ENCODE data around the gene FAM174C.
A peak's percentile ranks its signal among the peaks of the same experiment; 100 is the strongest.
"Not testable (repeated sequence)": the region's sequence is repeated elsewhere in the genome, so short reads cannot be mapped to it uniquely, and the experiment has no call there.

FAM174C gene

DNA sequence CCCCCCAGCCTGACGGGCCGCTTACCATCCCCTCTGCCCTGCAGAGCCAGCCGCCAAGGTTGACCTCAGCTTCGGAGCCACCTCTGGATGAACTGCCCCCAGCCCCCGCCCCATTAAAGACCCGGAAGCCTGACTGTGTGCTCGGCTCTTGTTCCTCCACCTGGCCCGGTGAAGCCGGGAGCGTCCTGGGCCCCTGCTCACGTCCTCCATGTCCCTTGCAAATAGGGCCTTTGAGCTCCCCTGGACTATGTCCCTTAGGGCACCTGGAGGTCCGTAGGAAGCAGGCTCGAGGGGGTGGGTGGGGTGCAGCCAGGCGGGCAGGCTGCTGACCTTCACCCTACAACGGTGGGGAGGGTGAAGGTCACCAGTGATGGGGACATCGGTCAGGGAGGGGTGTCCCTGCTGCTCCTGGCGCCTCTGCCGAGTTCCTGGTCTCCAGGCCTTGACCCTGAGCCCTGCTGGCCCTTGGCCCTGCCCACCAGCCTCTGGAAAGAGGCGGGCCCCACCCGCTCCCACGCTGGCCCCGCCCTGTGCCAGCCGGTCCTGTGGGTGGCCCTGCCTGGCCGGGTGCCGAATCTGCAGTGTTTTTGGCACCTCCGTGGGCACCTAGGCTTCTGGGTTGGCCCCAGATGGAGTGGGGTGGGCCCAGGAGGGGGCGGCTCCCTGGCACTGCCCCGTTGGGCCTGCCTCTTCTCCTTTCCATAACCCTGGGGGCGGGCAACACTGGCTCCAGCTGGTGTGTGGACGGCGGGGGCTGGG is 30.5 kb upstream of the FAM174C start:
- H3K27ac ChIP-seq (ENCODE audit: low read length) = peak overlapping the region; percentile 67
- H3K9me3 ChIP-seq (ENCODE audit: insufficient read depth, low read length) = no peaks in the 10 kb centered on the region
- H3K79me2 ChIP-seq (ENCODE audit: low read length) = peaks cover 12% of the 10 kb centered on the region
- no peak overlapping the region for H2AFZ ChIP-seq (ENCODE audit: low read depth, low read length)
- peak overlapping the region; percentile 56 for H3K4me3 ChIP-seq (ENCODE audit: low read length)
- no peaks in the 10 kb centered on the region for H4K20me1 ChIP-seq (ENCODE audit: insufficient read depth, low read length)
- no peak for TF ChIP-seq EZH2phosphoT487 (IDR thresholded peaks at IDR 0.05; ENCODE audit: low read depth)
- TF ChIP-seq, protein P1, sequence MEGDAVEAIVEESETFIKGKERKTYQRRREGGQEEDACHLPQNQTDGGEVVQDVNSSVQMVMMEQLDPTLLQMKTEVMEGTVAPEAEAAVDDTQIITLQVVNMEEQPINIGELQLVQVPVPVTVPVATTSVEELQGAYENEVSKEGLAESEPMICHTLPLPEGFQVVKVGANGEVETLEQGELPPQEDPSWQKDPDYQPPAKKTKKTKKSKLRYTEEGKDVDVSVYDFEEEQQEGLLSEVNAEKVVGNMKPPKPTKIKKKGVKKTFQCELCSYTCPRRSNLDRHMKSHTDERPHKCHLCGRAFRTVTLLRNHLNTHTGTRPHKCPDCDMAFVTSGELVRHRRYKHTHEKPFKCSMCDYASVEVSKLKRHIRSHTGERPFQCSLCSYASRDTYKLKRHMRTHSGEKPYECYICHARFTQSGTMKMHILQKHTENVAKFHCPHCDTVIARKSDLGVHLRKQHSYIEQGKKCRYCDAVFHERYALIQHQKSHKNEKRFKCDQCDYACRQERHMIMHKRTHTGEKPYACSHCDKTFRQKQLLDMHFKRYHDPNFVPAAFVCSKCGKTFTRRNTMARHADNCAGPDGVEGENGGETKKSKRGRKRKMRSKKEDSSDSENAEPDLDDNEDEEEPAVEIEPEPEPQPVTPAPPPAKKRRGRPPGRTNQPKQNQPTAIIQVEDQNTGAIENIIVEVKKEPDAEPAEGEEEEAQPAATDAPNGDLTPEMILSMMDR (IDR thresholded peaks at IDR 0.05; ENCODE audit: low read depth, low read length) = no peak
- peak overlapping the region; percentile 77 for H3K4me2 ChIP-seq (ENCODE audit: low read length)
- H3K4me1 ChIP-seq (ENCODE audit: low read length) = peaks cover 28% of the 10 kb centered on the region
- peaks cover 6% of the 10 kb centered on the region for H3K36me3 ChIP-seq (replicated peaks; ENCODE audit: low read depth, low read length)
- no peaks in the 10 kb centered on the region for H3K27me3 ChIP-seq (ENCODE audit: low read depth, low read length)
- H3K9ac ChIP-seq (ENCODE audit: low read length) = peak overlapping the region; percentile 55

- H3K79me2 ChIP-seq (ENCODE audit: low read length) = peaks cover 20% of the 10 kb centered on the region
- no peak overlapping the region for H3K4me3 ChIP-seq (ENCODE audit: low read length)
- H3K27me3 ChIP-seq (ENCODE audit: low read depth, low read length) = no peaks in the 10 kb centered on the region
- H3K4me2 ChIP-seq (ENCODE audit: low read length) = no peak overlapping the region
- no peak overlapping the region for H3K9ac ChIP-seq (ENCODE audit: low read length)
- H3K4me1 ChIP-seq (ENCODE audit: low read length) = peaks cover 27% of the 10 kb centered on the region
- no peak overlapping the region for H3K27ac ChIP-seq (ENCODE audit: low read length)
- H3K9me3 ChIP-seq (ENCODE audit: insufficient read depth, low read length) = no peaks in the 10 kb centered on the region
- H4K20me1 ChIP-seq (ENCODE audit: insufficient read depth, low read length) = no peaks in the 10 kb centered on the region
- no peak for TF ChIP-seq EZH2phosphoT487 (IDR thresholded peaks at IDR 0.05; ENCODE audit: low read depth)
- TF ChIP-seq, protein P1 (IDR thresholded peaks at IDR 0.05; ENCODE audit: low read depth, low read length) = no peak
- H2AFZ ChIP-seq (ENCODE audit: low read depth, low read length) = no peak overlapping the region
- H3K36me3 ChIP-seq (replicated peaks; ENCODE audit: low read depth, low read length) = peaks cover 6% of the 10 kb centered on the region
Measured at GRCh38 chr19:1245494-1246264, 29.7 kb upstream of the FAM174C start.

GRCh38 chr19:1246265-1247087 is 28.9 kb upstream of the FAM174C start:
- H4K20me1 ChIP-seq (ENCODE audit: insufficient read depth, low read length); H3K4me3 ChIP-seq (ENCODE audit: low read length); H2AFZ ChIP-seq (ENCODE audit: low read depth, low read length); H3K27ac ChIP-seq (ENCODE audit: low read length); H3K27me3 ChIP-seq (ENCODE audit: low read depth, low read length); H3K9me3 ChIP-seq (ENCODE audit: insufficient read depth, low read length); H3K4me2 ChIP-seq (ENCODE audit: low read length); H3K9ac ChIP-seq (ENCODE audit: low read length): not testable (repeated sequence)
- Histone ChIP-seq H3K79me2 (ENCODE audit: low read length) (peaks cover 28% of the 10 kb centered on the region), H3K4me1 (ENCODE audit: low read length) (peaks cover 21% of the 10 kb centered on the region), H3K36me3 (replicated peaks; ENCODE audit: low read depth, low read length) (peaks cover 11% of the 10 kb centered on the region)

DNA sequence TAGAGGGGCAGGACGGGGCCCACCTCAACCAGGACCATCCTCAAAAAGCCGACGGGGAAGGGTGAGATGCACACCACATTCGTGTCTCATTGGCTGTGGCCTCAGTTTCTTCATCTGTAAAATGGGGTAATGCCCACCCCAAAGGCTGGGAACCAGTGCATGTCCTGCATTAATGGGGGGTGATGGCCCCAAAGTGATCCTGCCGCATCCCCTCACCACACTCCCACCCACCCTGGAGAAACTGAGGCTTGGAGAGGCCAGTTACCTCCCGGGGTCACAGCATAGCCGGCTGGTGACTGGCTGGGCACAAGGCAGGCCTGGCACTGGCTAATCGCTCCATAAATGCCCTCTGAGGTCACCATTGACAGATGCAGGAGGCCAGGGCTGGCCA is 27.6 kb upstream of the FAM174C start:
- no peak for TF ChIP-seq EZH2phosphoT487 (IDR thresholded peaks at IDR 0.05; ENCODE audit: low read depth)
- TF ChIP-seq, protein P1 (IDR thresholded peaks at IDR 0.05; ENCODE audit: low read depth, low read length) = no peak
- no peaks in the 10 kb centered on the region for H3K27me3 ChIP-seq (ENCODE audit: low read depth, low read length)
- no peak overlapping the region for H2AFZ ChIP-seq (ENCODE audit: low read depth, low read length)
- H3K4me3 ChIP-seq (ENCODE audit: low read length) = peak overlapping the region; percentile 78
- peak overlapping the region; percentile 81; the same call in 1 of the 2 replicates for H3K27ac ChIP-seq (ENCODE audit: low read length)
- no peaks in the 10 kb centered on the region for H3K9me3 ChIP-seq (ENCODE audit: insufficient read depth, low read length)
- peaks cover 29% of the 10 kb centered on the region for H3K4me1 ChIP-seq (ENCODE audit: low read length)
- H3K36me3 ChIP-seq (replicated peaks; ENCODE audit: low read depth, low read length) = peaks cover 22% of the 10 kb centered on the region
- H3K79me2 ChIP-seq (ENCODE audit: low read length) = peaks cover 31% of the 10 kb centered on the region
- H4K20me1 ChIP-seq (ENCODE audit: insufficient read depth, low read length) = no peaks in the 10 kb centered on the region
- H3K4me2 ChIP-seq (ENCODE audit: low read length) = peak overlapping the region; percentile 70
- H3K9ac ChIP-seq (ENCODE audit: low read length) = peak overlapping the region; percentile 82; the same call in 1 of the 2 replicates

All from OCI-LY3 (cell line).